ENCODE measurements around the gene HRH1.
"Not testable (repeated sequence)": the region's sequence is repeated elsewhere in the genome, so short reads cannot be mapped to it uniquely, and the experiment has no call there.

Gene HRH1

GRCh38 chr3:11154036-11154952 lies at the start of gene HRH1:
TSS of gene HRH1 (plus strand) at chr3:11154493. CDS start at chr3:11259038, 104,545 bp downstream.
- DNase-seq: no peak

GRCh38 chr3:11113316-11113715 lies 41.0 kb upstream of the HRH1 start:
- DNase-seq: not testable (repeated sequence)

- DNase-seq: no peak
These were observed 38.7 kb upstream of the HRH1 start for GRCh38 chr3:11115548-11115947.

GRCh38 chr3:11116336-11117059 lies 37.8 kb upstream of the HRH1 start:
- DNase-seq: no peak

GRCh38 chr3:11117591-11117990 lies 36.7 kb upstream of the HRH1 start:
- no peak for DNase-seq

GRCh38 chr3:11118181-11118682 lies 36.1 kb upstream of the HRH1 start:
- no peak for DNase-seq

- no peak for DNase-seq
These were observed 34.0 kb upstream of the HRH1 start for GRCh38 chr3:11120091-11120805.

- no peak for DNase-seq
These were observed 27.6 kb upstream of the HRH1 start for GRCh38 chr3:11126653-11127052.

- DNase-seq: no peak
These were observed 25.3 kb upstream of the HRH1 start for GRCh38 chr3:11128682-11129632.

GRCh38 chr3:11130385-11130784 lies 23.9 kb upstream of the HRH1 start:
- no peak for DNase-seq

GRCh38 chr3:11131371-11131770 lies 22.9 kb upstream of the HRH1 start:
- no peak for DNase-seq

GRCh38 chr3:11131886-11132285 lies 22.4 kb upstream of the HRH1 start:
- DNase-seq: not testable (repeated sequence)

- DNase-seq: no peak
These were observed 21.4 kb upstream of the HRH1 start for GRCh38 chr3:11132861-11133260.

GRCh38 chr3:11134794-11135193 lies 19.5 kb upstream of the HRH1 start:
- DNase-seq: no peak

GRCh38 chr3:11136116-11136515 lies 18.2 kb upstream of the HRH1 start:
- no peak for DNase-seq

- DNase-seq: no peak
These were observed 17.3 kb upstream of the HRH1 start for GRCh38 chr3:11136830-11137626.

GRCh38 chr3:11137627-11137959 lies 16.7 kb upstream of the HRH1 start:
- no peak for DNase-seq

GRCh38 chr3:11138371-11138770 lies 15.9 kb upstream of the HRH1 start:
- no peak for DNase-seq

GRCh38 chr3:11140030-11140712 lies 14.1 kb upstream of the HRH1 start:
- DNase-seq: peak; percentile 10 to 94

- no peak for DNase-seq
These were observed 13.6 kb upstream of the HRH1 start for GRCh38 chr3:11140713-11141104.

- DNase-seq: no peak
These were observed 10.8 kb upstream of the HRH1 start for GRCh38 chr3:11143476-11143875.
